ENCODE results near the gene OR6K3.
"Not testable (repeated sequence)": the region's sequence is repeated elsewhere in the genome, so short reads cannot be mapped to it uniquely, and the experiment has no call there.

The OR6K3 gene

DNA sequence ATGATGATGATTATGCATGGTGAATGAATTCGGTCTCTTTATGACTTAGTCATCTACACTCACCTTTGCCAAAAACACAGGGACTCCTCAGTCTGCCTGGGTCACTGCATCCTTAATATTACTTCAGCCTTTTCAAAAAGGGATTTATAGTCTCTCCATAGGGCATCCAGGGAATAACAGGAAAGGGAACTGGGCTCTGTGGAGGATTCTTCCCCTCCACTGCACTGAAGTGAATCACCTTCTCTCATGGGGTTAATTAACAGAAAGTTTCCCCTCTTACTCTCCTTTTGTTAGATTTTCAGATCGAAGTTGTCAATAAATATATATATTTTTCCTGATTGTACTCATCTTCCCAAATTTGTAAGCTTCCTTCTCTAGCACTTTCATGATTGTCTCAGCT, at the start of gene OR6K3:
TSS of gene OR6K3 (minus strand) at position 101 of the 400 bp plus-strand sequence. CDS start 2,605 bp downstream, outside the sequence.
- DNase-seq: no peak

- DNase-seq: no peak
Observed at GRCh38 chr1:158754420-158754819, 33.9 kb upstream of the OR6K3 start, which contains the start of gene OR6K6. Gene OR6K6 (plus strand): TSS chr1:158754720. CDS start chr1:158754888, 168 bp downstream.

DNA sequence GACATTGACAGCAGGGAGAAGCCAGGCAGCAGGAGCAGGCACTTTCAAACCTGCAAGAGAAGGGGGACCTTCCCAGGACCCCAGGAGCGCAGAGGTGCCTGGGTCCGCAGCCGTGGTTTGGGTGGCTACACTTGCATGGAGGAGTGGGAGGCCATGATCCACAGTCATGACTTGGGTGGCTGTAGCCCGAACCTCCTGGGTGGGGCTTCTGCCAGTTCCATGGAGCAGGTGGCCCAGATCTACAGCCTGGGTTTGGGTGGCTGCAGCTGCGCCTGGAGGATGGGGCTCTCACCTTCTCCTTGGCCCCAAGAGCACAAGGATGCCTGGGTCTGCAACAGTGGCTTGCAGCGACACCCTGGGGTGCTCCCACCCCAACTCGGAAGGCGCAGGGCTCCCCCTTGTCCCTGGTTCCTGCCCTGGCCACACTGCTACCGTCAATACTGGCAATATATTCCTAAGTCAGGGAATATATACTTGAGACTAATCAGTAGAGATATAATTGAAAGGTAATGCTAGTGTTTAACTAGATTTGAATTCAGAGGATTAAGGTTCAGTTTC, 31.7 kb upstream of the OR6K3 start:
- DNase-seq: no peak

DNA sequence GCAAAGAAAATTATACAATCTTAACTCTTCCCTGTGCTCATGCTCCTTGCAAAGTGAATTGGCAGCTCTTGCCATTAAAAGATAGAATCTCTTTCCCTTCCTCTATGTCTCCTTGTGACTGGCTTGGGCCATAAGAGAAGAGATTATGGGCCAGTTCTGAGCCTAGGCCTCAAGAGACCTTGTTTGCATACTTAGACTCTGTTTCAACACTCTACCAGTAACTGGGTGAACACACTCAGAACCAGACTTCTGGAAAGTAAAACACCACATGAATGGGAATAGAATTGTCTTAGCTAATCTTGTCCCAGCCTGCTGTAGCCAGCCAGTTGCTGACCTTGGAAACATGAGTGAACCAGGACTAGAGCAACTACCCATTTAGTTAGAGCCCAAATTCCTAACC, 15.3 kb upstream of the OR6K3 start:
- DNase-seq: no peak

- DNase-seq: no peak
Observed at GRCh38 chr1:158732524-158732923, 12.0 kb upstream of the OR6K3 start.

- no peak for DNase-seq
Observed at GRCh38 chr1:158731707-158732106, 11.2 kb upstream of the OR6K3 start.

DNA sequence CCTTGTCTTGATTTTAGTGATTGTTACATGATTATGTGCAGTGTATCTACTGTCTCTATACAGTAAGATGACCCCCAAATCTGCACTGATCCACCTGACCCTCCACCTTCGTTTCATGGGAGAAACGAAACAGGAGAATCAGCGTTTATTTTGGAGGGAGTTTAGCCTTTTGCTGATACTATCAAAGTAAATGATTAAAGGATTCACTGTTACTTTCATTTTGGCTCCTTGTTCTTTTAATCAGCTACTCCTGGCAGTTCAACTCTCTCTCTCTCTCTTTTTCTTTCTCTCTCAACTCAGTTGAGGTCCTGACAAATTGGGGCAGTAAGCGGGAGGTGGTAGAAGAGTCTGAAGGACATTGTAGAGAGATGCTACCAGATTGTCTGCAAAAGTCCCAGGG, 9.9 kb upstream of the OR6K3 start:
- no peak for DNase-seq

GRCh38 chr1:158728510-158729225, 8.1 kb upstream of the OR6K3 start:
- no peak for DNase-seq

DNA sequence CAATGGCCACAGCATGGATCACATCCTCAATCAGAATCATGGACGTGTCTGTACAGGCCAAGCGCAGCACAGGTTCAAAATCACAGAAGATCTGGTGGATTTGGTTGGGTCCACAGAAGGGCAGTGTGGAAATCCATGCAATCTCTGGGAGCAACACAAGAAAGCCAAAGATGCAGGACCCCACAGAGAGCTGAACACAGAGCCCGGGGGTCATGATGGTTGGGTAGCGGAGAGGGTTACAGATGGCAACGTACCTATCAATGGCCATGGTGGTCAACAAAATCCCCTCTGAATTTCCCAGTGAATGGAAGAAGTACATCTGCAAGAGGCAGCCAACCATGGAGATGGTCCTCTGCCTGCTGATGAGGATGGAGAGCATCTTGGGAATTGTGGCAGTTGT, 3.9 kb upstream of the OR6K3 start:
- no peak for DNase-seq

GRCh38 chr1:158719664-158720063, 856 bp downstream of the OR6K3 start:
- DNase-seq: no peak

- no peak for DNase-seq
Observed at GRCh38 chr1:158717344-158717743, 3.2 kb downstream of the OR6K3 start.

DNA sequence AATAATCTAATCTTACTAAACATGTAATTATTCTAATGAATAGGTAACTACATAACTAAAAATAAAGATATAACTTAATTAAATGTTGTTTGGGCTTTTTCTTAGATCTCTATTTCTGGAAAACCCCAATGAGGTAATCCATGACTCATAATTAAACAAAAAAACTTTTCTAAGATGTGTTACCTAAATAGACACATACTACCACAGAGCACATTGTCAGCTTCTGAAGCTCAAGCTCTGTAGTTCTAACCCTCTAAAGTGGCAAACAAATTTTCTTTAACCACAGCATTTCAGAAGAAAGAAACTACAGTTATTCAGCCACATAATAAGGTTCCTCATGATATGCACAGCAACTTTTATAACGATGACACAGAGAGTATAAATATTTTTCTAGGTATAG, 4.2 kb downstream of the OR6K3 start:
- DNase-seq: peak; percentile 5 to 65 (median 49)

GRCh38 chr1:158714754-158715153, 5.8 kb downstream of the OR6K3 start:
- DNase-seq: no peak

DNA sequence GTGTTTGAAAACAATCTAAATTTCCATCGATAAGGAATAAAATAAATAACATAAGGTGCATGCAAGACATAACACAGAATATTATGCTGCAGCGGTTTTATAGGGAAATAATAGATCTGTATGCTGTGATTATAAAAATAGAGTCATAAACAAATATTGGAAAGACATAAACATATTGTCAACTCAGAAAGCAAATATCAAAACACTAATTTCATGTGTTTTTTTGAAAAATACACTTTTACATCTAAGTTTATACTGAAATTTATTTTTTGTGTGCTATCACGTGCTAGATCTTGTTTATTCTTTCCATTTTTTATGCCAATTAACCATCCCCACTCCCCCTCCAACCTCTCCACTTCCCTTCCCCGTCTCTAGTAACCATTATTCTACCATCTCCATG, 9.4 kb downstream of the OR6K3 start:
- no peak for DNase-seq

DNA sequence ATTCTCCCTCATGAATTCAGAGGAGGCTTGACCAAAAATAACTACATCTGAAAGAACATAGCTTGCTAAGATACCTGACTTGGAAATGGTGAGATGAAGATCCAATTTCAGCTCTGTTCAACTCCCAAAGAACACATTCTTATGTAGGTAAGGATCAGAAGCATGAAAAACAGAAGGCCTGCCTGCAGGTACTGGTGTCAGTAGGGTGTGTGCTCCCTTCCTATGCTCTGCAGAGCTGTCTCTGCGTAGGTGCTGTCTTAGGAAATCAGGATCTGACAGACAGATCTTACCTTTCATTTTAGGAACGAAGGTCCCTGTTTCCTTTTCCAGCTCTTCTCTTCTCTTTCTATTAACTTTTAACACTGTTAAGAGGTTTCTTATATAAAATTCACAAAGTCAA, 14.4 kb downstream of the OR6K3 start:
- DNase-seq: no peak

DNA sequence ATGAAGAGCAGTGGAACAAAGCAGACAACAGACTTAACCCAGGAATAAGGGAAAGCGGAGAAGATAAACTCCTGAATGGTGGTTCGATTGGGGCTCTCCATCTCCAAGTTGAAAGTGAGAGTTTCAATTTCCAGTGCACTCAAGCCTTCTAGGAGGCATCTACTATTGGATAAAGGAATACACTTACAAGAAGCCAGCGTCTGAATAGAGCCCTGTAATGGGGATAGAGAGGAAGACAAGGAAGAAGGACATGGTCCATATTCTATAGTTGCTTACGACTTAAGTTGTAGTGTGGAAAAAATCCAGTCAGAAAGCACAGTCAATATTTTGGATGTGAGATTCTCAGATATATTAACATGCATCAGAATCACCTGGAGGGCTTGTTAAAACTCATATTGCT, 20.0 kb downstream of the OR6K3 start, which contains the start of gene OR6K2:
TSS of gene OR6K2 (minus strand) at position 101 of the 400 bp plus-strand sequence. CDS start at position 101, 0 bp downstream.
- no peak for DNase-seq

- DNase-seq: no peak
Observed at GRCh38 chr1:158694596-158694995, 25.9 kb downstream of the OR6K3 start.

DNA sequence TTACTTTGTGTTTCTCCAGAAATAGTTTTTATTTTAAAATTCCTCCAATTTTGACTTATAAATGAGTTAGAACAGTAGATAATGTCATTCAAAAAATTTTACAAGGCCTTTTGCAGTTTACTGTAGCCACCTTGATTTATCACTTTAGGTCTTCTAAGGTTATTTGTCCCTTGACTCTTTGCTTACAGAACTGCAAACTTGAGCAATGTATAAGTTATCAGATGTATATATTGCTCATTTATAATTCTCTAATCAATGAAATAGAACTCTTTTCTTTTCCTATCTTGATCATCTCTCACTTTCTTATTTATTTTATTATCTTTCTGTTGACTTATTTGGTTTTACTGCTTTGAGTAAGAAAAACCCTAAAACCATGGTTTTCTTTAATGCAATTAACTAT, 28.2 kb downstream of the OR6K3 start:
- DNase-seq: no peak

GRCh38 chr1:158691907-158692306, 28.6 kb downstream of the OR6K3 start:
- DNase-seq: no peak

GRCh38 chr1:158691149-158691548, 29.4 kb downstream of the OR6K3 start:
- not testable (repeated sequence) for DNase-seq

- DNase-seq: no peak
Observed at GRCh38 chr1:158689875-158690274, 30.6 kb downstream of the OR6K3 start.

DNA sequence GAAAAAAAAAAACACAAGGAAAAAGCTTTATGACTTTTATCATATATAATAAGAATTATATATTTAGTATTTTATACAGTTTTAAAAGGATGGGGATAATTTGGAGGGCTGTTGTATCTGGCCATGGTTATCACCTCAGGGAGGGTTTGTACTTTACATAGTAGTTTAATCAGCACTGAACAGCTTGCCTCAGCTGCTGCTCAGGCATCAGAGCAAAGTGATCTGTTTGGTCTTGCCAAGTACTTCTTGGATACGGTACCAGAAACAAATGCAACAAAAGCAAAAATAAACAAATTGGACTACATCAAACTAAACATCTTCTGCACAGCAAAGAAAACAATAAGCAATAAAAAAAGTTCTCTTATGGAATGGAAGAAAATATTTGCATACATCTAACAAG, 31.4 kb downstream of the OR6K3 start:
- DNase-seq: peak in 1 of 3 donors; percentile 6

DNA sequence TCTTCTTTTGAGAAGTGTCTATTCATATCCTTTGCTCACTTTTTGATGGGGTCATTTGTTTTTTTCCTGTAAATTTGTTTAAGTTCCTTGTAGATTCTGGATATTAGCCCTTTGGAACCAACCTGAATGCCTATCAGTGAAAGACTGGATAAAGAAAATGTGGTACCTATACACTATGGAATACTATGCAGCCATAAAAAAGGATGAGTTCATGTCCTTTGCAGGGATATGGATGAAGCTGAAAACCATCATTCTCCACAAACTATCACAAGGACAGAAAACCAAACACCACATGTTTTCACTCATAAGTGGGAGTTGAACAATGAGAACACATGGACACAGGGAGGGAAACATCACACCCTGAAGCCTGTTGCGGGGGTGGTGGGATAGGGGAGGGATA, 32.2 kb downstream of the OR6K3 start:
- DNase-seq: not testable (repeated sequence)

DNA sequence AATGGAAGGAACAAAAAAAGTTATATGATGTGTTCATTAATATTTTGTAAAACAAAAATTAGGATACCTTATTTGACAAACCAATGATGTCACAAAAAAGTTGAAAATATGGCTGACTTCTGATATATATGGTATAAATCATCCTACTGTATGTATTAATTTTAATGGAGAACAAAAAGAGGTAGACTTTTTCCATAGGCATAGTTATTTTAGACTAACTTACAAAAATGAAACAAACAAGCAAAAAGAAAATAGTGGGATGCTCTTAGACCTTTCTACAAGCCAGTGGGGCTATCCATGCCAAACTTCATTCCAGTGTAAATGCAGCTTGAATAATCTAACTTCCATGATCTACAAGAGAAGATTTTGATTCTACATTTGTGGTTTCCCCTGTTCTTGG, 33.5 kb downstream of the OR6K3 start:
- DNase-seq: peak in 1 of 3 donors; percentile 17

Data from suppressor macrophage treated with lipopolysaccharide for 1 hour (primary cell).